ENCODE data around the gene UBB.

Gene UBB

DNA sequence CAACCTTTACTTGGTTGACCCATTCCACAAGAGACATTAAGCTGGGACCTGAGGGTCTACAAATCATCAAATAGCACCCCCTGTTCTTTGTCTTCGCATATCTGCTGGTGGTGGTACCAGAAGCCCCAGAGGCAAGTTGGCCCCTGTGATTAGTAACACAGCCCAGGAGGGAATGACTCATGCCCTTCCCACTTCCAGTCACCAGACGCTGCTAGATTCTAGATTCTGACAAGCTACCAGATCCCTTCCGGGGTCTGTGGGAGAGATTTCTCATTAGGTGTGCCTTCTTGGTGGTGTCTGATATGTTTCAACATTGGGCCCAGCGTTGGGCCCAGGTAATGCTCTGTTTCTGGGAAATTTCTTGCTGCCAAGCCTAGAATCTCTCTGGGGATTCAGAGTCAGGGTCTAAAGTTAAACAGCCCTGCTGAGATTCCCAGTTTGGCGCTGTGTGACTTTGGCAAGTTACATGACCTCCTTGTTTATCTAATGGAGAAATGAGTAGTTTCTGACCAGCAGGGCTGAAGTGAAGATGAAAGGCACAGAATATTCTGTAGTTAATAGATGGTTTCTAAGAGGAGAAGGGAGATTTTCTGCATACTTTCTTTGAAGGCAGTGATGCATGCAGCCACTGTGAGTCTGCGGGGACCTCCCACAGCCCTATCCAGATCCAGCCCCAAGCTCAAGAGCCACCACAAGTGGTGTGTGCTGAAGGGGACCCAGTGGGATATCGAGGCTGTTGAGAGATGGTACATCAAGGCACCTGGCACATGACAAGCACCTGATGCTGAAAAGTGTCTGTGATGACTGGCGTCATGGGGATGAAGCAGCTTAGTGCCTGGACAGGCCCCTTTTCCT is 38.4 kb downstream of the UBB start:
- DNase-seq = peak; percentile 86

GRCh38 chr17:16419929-16420271 is 39.0 kb downstream of the UBB start:
- peak; percentile 91 for DNase-seq

- DNase-seq = no peak
Measured at GRCh38 chr17:16422416-16422815, 41.5 kb downstream of the UBB start.

DNA sequence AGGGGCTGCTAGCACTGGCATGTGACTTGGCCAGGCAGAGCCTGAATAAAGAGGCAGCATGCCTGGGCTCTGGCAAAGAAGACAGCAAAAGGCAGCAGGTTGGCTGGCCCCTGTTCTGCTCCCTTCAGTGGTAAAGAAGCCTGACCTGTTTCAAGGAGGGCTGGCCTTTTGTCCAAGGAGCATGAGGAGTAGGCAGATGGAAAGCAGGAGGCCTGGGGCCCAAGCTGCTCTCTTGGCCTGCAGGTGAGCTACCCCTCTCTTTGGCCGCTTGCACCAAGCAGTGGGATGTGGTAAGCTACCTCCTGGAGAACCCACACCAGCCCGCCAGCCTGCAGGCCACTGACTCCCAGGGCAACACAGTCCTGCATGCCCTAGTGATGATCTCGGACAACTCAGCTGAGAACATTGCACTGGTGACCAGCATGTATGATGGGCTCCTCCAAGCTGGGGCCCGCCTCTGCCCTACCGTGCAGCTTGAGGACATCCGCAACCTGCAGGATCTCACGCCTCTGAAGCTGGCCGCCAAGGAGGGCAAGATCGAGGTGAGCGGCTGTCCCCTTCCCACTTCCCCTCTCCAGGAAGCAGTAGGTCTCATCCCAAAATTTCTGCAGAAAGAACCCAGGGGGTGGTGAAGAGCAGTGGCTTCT is 42.5 kb downstream of the UBB start:
- no peak for DNase-seq

DNA sequence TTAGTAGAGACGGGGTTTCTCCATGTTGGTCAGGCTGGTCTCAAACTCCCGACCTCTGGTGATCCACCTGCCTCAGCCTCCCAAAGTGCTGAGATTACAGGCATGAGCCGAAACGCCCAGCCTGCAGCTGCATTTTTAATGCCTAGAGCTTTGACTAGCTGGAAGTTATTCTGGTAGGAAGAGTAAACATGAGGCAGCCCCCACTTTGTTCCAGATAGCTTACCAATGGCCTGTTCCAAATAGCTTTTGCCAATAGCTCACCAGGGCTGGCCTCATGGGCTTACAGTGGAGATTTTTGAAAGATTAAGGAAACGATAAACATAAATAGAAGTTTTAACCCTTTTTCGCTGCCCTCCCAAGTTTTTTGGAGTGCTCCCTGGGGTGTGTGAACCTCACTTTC is 44.3 kb downstream of the UBB start:
- no peak for DNase-seq

DNA sequence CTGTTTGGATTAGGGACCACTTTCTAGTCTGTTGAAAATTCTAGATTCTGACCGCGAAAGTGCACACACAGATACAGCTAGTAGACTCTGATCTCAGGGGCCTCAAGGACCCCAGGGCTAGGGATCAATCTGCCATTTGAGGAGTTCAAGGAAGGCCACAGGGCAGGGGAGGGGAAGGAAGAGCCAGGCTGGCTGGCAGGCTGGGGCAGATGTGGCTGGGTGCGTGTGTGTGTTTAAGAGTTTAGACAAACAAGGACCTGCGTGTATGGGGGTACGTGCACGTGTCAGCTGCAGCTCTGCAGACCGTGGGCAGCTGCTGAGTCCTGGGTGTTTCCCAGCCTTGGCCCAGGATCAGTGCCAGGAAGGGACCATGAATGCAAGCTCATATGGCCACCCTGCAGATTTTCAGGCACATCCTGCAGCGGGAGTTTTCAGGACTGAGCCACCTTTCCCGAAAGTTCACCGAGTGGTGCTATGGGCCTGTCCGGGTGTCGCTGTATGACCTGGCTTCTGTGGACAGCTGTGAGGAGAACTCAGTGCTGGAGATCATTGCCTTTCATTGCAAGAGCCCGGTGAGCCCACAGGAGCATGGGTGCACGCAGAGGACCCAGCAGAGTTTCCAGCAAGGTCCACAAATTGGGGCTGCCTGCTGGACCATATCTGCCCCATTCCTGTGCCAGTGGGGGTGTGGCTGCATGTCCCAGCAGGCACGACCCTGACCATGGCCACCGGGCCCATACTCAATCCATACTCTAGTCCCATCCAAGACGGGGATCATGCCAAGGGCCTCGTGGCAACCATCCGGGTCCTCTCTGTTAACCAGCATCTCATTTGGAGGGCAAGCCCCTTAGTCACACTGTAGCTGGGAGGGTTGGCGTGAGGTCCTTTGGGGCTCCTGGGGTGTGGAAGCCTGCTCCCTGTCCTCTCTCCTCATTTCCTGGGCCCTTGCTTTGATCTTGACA is 45.1 kb downstream of the UBB start:
- DNase-seq = no peak

DNA sequence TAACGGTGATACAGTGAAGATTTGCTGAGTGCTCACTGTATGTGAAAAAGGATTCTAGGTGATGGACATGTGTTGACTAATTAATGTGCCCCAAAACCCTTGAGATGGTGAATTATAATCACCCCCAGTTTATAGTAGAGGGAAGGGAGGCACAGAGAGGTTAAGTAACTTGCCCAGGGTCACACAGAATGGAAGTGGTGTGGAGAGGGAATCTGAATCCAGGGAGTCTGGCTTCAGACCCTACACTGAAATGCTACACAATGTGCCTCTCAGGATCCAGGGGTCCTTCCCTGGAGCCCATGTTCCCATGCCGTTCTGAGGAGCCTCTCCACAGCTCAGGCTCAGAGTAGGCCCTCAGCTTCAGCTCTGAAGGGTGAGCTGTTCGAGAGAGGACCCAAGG is 46.1 kb downstream of the UBB start:
- DNase-seq = no peak

DNA sequence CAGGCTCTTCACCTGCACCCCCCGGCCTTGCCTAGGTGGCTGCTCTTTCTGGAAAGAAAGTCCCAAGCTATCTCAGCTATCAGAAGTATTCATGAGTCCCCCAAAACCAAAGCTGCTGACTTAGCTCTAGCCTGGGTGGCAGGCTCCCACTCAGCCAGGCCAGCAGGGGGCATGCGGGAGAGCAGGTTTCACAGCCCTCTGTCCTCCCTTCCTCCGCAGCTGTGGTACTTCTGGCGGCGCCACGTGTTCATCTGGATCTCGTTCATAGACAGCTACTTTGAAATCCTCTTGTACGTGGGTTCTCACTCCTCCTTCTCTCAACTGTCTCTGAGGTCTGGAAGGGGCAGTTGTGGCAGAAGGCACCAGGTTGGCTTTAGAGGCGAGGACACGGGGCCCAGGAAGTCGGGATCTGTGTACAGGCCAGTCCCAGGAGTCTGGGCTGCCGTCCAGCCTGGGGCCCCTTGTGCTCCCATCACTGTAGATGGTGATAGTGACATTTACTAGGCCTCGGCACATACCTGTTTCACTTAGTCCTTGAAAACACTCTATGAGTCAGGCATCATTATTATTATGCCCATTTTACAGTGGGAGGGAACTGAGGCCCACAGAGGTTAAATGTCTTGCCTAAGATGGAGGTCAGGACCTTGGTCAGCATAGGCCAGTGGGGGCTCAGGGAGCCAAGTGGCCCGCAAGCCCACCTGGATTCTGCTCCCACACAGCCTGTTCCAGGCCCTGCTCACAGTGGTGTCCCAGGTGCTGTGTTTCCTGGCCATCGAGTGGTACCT is 47.4 kb downstream of the UBB start:
- peak; percentile 39 for DNase-seq

- no peak for DNase-seq
Measured at GRCh38 chr17:16429083-16429482, 48.2 kb downstream of the UBB start.

DNA sequence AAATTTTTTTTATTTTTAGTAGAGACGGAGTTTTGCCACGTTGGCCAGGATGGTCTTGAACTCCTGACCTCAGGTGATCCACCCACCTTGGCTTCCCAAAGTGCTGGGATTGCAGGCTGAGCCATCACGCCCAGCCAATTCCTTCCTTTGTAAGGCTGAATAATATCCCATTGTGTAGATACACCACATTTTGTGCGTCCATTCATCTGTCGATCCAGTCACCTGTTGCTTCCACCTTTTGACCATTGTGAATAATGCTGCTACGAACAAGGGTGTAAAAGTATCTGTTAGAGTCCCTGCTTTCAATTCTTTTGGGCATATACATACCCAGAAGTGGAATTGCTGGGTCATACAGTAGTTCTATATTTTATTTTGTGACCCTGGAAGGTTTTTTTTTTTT is 49.8 kb downstream of the UBB start:
- DNase-seq = no peak

GRCh38 chr17:16432017-16432416 is 51.1 kb downstream of the UBB start:
- DNase-seq = no peak

All from HCEC 1CT (cell line).